ENCODE data around the gene CPB1. TPM values are rescaled to one million over a fixed set of nuclear protein-coding genes. Genes with fewer than 3 reads are reported as not detected.

CPB1 gene
- total and polyA plus RNA-seq, 4 donors, result 0.86 to 9.3 (median 0.99) TPM

GRCh38 chr3:148882288-148882687 lies 54.7 kb downstream of the CPB1 start:
- peaks cover 0 to 8% (median 0%) of the 10 kb centered on the region in 5 donors for H3K4me1 ChIP-seq (ENCODE audit: control insufficient read depth in 5 of 5, insufficient read depth in 5 of 5, low read length in 5 of 5)
- WGBS, 2 donors, result 39 to 52% methylated on average over 4 of the region's 4 CpGs
- DNase-seq (peak in 2 of 3 donors; percentile 39 to 45), ATAC-seq (ENCODE audit: insufficient read depth, low FRiP score) (no peak)
- no peak for TF ChIP-seq CTCF (IDR thresholded peaks at IDR 0.05; ENCODE audit: control extremely low read depth, extremely low read depth)
- H3K4me3 ChIP-seq, result no peak overlapping the region
- H3K9ac ChIP-seq (ENCODE audit: insufficient read depth in 1 of 2, low read length in 2 of 2), result no peak overlapping the region
- H3K9me3 ChIP-seq (ENCODE audit: control insufficient read depth in 4 of 4, insufficient read depth in 3 of 4, low read length in 3 of 4), result no peaks in the 10 kb centered on the region
- no peak overlapping the region for H3K27ac ChIP-seq (ENCODE audit: low read depth in 1 of 2, low read length in 1 of 2)
- no peaks in the 10 kb centered on the region for H3K36me3 ChIP-seq (ENCODE audit: control insufficient read depth in 4 of 4, insufficient read depth in 4 of 4, low read length in 4 of 4)
- no peaks in the 10 kb centered on the region for H3K27me3 ChIP-seq (ENCODE audit: control insufficient read depth in 3 of 3, insufficient read depth in 3 of 3, low read length in 2 of 3)

GRCh38 chr3:148883163-148883562 lies 55.6 kb downstream of the CPB1 start:
- WGBS, 2 donors, result 67 to 79% methylated on average over 1 of the region's 1 CpG
- TF ChIP-seq CTCF (IDR thresholded peaks at IDR 0.05; ENCODE audit: control extremely low read depth, extremely low read depth), result no peak

GRCh38 chr3:148884261-148884660 lies 56.6 kb downstream of the CPB1 start:
- Histone ChIP-seq H3K4me3 (no peak overlapping the region), H3K27ac (ENCODE audit: low read depth in 1 of 2, low read length in 1 of 2) (no peak overlapping the region), H3K27me3 (ENCODE audit: control insufficient read depth in 3 of 3, insufficient read depth in 3 of 3, low read length in 2 of 3) (no peaks in the 10 kb centered on the region), H3K9me3 (ENCODE audit: control insufficient read depth in 4 of 4, insufficient read depth in 3 of 4, low read length in 3 of 4) (no peaks in the 10 kb centered on the region), H3K9ac (ENCODE audit: insufficient read depth in 1 of 2, low read length in 2 of 2) (no peak overlapping the region), H3K4me1 (ENCODE audit: control insufficient read depth in 5 of 5, insufficient read depth in 5 of 5, low read length in 5 of 5) (peaks cover 0 to 8% (median 0%) of the 10 kb centered on the region in 5 donors), H3K36me3 (ENCODE audit: control insufficient read depth in 4 of 4, insufficient read depth in 4 of 4, low read length in 4 of 4) (no peaks in the 10 kb centered on the region)
- no peak for TF ChIP-seq CTCF (IDR thresholded peaks at IDR 0.05; ENCODE audit: control extremely low read depth, extremely low read depth)
- no peak for ATAC-seq (ENCODE audit: insufficient read depth, low FRiP score)
- no peak for DNase-seq

More at GRCh38 chr3:148883163-148883562, 55.6 kb downstream of the CPB1 start:
- Histone ChIP-seq H3K9ac (ENCODE audit: insufficient read depth in 1 of 2, low read length in 2 of 2) (no peak overlapping the region), H3K27me3 (ENCODE audit: control insufficient read depth in 3 of 3, insufficient read depth in 3 of 3, low read length in 2 of 3) (no peaks in the 10 kb centered on the region), H3K36me3 (ENCODE audit: control insufficient read depth in 4 of 4, insufficient read depth in 4 of 4, low read length in 4 of 4) (no peaks in the 10 kb centered on the region), H3K4me3 (no peak overlapping the region), H3K4me1 (ENCODE audit: control insufficient read depth in 5 of 5, insufficient read depth in 5 of 5, low read length in 5 of 5) (peaks cover 0 to 8% (median 0%) of the 10 kb centered on the region in 5 donors), H3K27ac (ENCODE audit: low read depth in 1 of 2, low read length in 1 of 2) (no peak overlapping the region), H3K9me3 (ENCODE audit: control insufficient read depth in 4 of 4, insufficient read depth in 3 of 4, low read length in 3 of 4) (no peaks in the 10 kb centered on the region)
- ATAC-seq (ENCODE audit: insufficient read depth, low FRiP score) (no peak), DNase-seq (peak in 2 of 3 donors; percentile 13 to 26)

GRCh38 chr3:148889828-148890227 lies 62.2 kb downstream of the CPB1 start:
- WGBS, 2 donors, result 84 to 89% methylated on average over 2 of the region's 2 CpGs
- H3K27ac ChIP-seq (ENCODE audit: low read depth in 1 of 2, low read length in 1 of 2), result no peak overlapping the region

More at GRCh38 chr3:148889828-148890227, 62.2 kb downstream of the CPB1 start:
- no peaks in the 10 kb centered on the region for H3K36me3 ChIP-seq (ENCODE audit: control insufficient read depth in 4 of 4, insufficient read depth in 4 of 4, low read length in 4 of 4)
- H3K4me3 ChIP-seq, result no peak overlapping the region
- H3K27me3 ChIP-seq (ENCODE audit: control insufficient read depth in 3 of 3, insufficient read depth in 3 of 3, low read length in 2 of 3), result no peaks in the 10 kb centered on the region
- H3K9ac ChIP-seq (ENCODE audit: insufficient read depth in 1 of 2, low read length in 2 of 2), result no peak overlapping the region
- no peak for ATAC-seq (ENCODE audit: insufficient read depth, low FRiP score)
- H3K4me1 ChIP-seq (ENCODE audit: control insufficient read depth in 5 of 5, insufficient read depth in 5 of 5, low read length in 5 of 5), result no peaks in the 10 kb centered on the region
- no peak for TF ChIP-seq CTCF (IDR thresholded peaks at IDR 0.05; ENCODE audit: control extremely low read depth, extremely low read depth)
- H3K9me3 ChIP-seq (ENCODE audit: control insufficient read depth in 4 of 4, insufficient read depth in 3 of 4, low read length in 3 of 4), result no peaks in the 10 kb centered on the region
- no peak for DNase-seq
